T-helper 1 cell treated with Interleukin-12 subunit alpha and Interleukin-12 subunit beta and Interleukin-4 antibody, amounts not matched to agents 30 μg/mL and 1 μg/mL, for 36 hours (primary cell): ENCODE measurements around the gene LCP2.

Experiments
- H3K27ac Mint-ChIP-seq: one replicate; pipeline ENCODE4 v1.8.0; 2021; ENCODE audit warnings: mild to moderate bottlenecking, mixed read lengths
- H3K27me3 Mint-ChIP-seq: one replicate; pipeline ENCODE4 v1.8.0; 2021; ENCODE audit warnings: low read depth, mixed read lengths
- H3K36me3 Mint-ChIP-seq: one replicate; pipeline ENCODE4 v1.8.0; 2021; ENCODE audit warnings: low read depth, mixed read lengths
- H3K4me1 Mint-ChIP-seq: one replicate; pipeline ENCODE4 v1.8.0; 2021; ENCODE audit warnings: low read depth, mixed read lengths
- H3K4me3 Mint-ChIP-seq: one replicate; pipeline ENCODE4 v1.8.0; 2021; ENCODE audit warnings: mild to moderate bottlenecking, moderate library complexity, mixed read lengths
- H3K9me3 Mint-ChIP-seq: one replicate; pipeline ENCODE4 v1.8.0; 2021; ENCODE audit warnings: mixed read lengths

Gene LCP2

GRCh38 chr5:170283296-170283695 is 14.3 kb downstream of the LCP2 start:
- peak overlapping the region; percentile 79 for H3K27ac Mint-ChIP-seq
- H3K4me1 Mint-ChIP-seq: peaks cover 90% of the 10 kb centered on the region
- no peaks in the 10 kb centered on the region for H3K27me3 Mint-ChIP-seq
- H3K9me3 Mint-ChIP-seq: no peaks in the 10 kb centered on the region
- peaks cover 79% of the 10 kb centered on the region for H3K36me3 Mint-ChIP-seq
- H3K4me3 Mint-ChIP-seq: peak overlapping the region; percentile 43

GRCh38 chr5:170280011-170280493 is 17.5 kb downstream of the LCP2 start:
- H3K4me1 Mint-ChIP-seq: peaks cover 91% of the 10 kb centered on the region
- H3K4me3 Mint-ChIP-seq: peak overlapping the region; percentile 85
- peaks cover 74% of the 10 kb centered on the region for H3K36me3 Mint-ChIP-seq
- H3K9me3 Mint-ChIP-seq: no peaks in the 10 kb centered on the region
- H3K27me3 Mint-ChIP-seq: no peaks in the 10 kb centered on the region
- peak overlapping the region; percentile 98 for H3K27ac Mint-ChIP-seq

- Mint-ChIP-seq H3K9me3 (no peaks in the 10 kb centered on the region), H3K27ac (peak overlapping the region; percentile 98), H3K4me3 (peak overlapping the region; percentile 85), H3K36me3 (peaks cover 72% of the 10 kb centered on the region), H3K4me1 (peaks cover 89% of the 10 kb centered on the region), H3K27me3 (no peaks in the 10 kb centered on the region)
Observed at GRCh38 chr5:170279459-170279817, 18.1 kb downstream of the LCP2 start.

GRCh38 chr5:170278611-170279458 is 18.7 kb downstream of the LCP2 start:
- H3K27me3 Mint-ChIP-seq: no peaks in the 10 kb centered on the region
- H3K4me3 Mint-ChIP-seq: peak overlapping the region; percentile 85
- peaks cover 73% of the 10 kb centered on the region for H3K36me3 Mint-ChIP-seq
- peak overlapping the region; percentile 98 for H3K27ac Mint-ChIP-seq
- H3K9me3 Mint-ChIP-seq: no peaks in the 10 kb centered on the region
- peaks cover 92% of the 10 kb centered on the region for H3K4me1 Mint-ChIP-seq

- Mint-ChIP-seq H3K4me1 (peaks cover 92% of the 10 kb centered on the region), H3K27me3 (no peaks in the 10 kb centered on the region), H3K27ac (peak overlapping the region; percentile 92), H3K4me3 (peak overlapping the region; percentile 80), H3K36me3 (peaks cover 73% of the 10 kb centered on the region), H3K9me3 (no peaks in the 10 kb centered on the region)
Observed at GRCh38 chr5:170277867-170278281, 19.7 kb downstream of the LCP2 start.

- Mint-ChIP-seq H3K9me3 (no peaks in the 10 kb centered on the region), H3K4me3 (peak overlapping the region; percentile 80), H3K4me1 (peaks cover 86% of the 10 kb centered on the region), H3K27ac (peak overlapping the region; percentile 92), H3K36me3 (peaks cover 72% of the 10 kb centered on the region), H3K27me3 (no peaks in the 10 kb centered on the region)
Observed at GRCh38 chr5:170276140-170276539, 21.4 kb downstream of the LCP2 start.

- Mint-ChIP-seq H3K36me3 (peaks cover 77% of the 10 kb centered on the region), H3K27me3 (no peaks in the 10 kb centered on the region), H3K4me1 (peaks cover 88% of the 10 kb centered on the region), H3K9me3 (no peaks in the 10 kb centered on the region), H3K27ac (peak overlapping the region; percentile 92), H3K4me3 (peak overlapping the region; percentile 80)
Observed at GRCh38 chr5:170275376-170275994, 22.1 kb downstream of the LCP2 start.

GRCh38 chr5:170273968-170274710 is 23.4 kb downstream of the LCP2 start:
- Mint-ChIP-seq H3K4me1 (peaks cover 86% of the 10 kb centered on the region), H3K4me3 (peak overlapping the region; percentile 80), H3K27me3 (no peaks in the 10 kb centered on the region), H3K36me3 (peaks cover 78% of the 10 kb centered on the region), H3K9me3 (no peaks in the 10 kb centered on the region), H3K27ac (peak overlapping the region; percentile 92)

GRCh38 chr5:170270293-170271069 is 27.1 kb downstream of the LCP2 start:
- H3K9me3 Mint-ChIP-seq: no peaks in the 10 kb centered on the region
- H3K4me1 Mint-ChIP-seq: peaks cover 86% of the 10 kb centered on the region
- no peaks in the 10 kb centered on the region for H3K27me3 Mint-ChIP-seq
- H3K4me3 Mint-ChIP-seq: peak overlapping the region; percentile 56
- H3K36me3 Mint-ChIP-seq: peaks cover 89% of the 10 kb centered on the region
- H3K27ac Mint-ChIP-seq: peak overlapping the region; percentile 72

GRCh38 chr5:170269579-170269978 is 28.0 kb downstream of the LCP2 start:
- H3K27ac Mint-ChIP-seq: peak overlapping the region; percentile 94
- H3K4me1 Mint-ChIP-seq: peaks cover 81% of the 10 kb centered on the region
- no peaks in the 10 kb centered on the region for H3K9me3 Mint-ChIP-seq
- H3K36me3 Mint-ChIP-seq: peaks cover 83% of the 10 kb centered on the region
- peak overlapping the region; percentile 77 for H3K4me3 Mint-ChIP-seq
- H3K27me3 Mint-ChIP-seq: no peaks in the 10 kb centered on the region

- no peaks in the 10 kb centered on the region for H3K27me3 Mint-ChIP-seq
- H3K9me3 Mint-ChIP-seq: no peaks in the 10 kb centered on the region
- peak overlapping the region; percentile 77 for H3K4me3 Mint-ChIP-seq
- H3K36me3 Mint-ChIP-seq: peaks cover 82% of the 10 kb centered on the region
- peak overlapping the region; percentile 94 for H3K27ac Mint-ChIP-seq
- peaks cover 80% of the 10 kb centered on the region for H3K4me1 Mint-ChIP-seq
Observed at GRCh38 chr5:170268884-170269283, 28.7 kb downstream of the LCP2 start.

- Mint-ChIP-seq H3K27ac (peak overlapping the region; percentile 94), H3K4me3 (peak overlapping the region; percentile 77), H3K4me1 (peaks cover 80% of the 10 kb centered on the region), H3K27me3 (no peaks in the 10 kb centered on the region), H3K9me3 (no peaks in the 10 kb centered on the region), H3K36me3 (peaks cover 82% of the 10 kb centered on the region)
Observed at GRCh38 chr5:170268153-170268689, 29.4 kb downstream of the LCP2 start.

GRCh38 chr5:170267431-170268152 is 30.0 kb downstream of the LCP2 start:
- H3K4me1 Mint-ChIP-seq: peaks cover 80% of the 10 kb centered on the region

More at GRCh38 chr5:170267431-170268152, 30.0 kb downstream of the LCP2 start:
- H3K27me3 Mint-ChIP-seq: no peaks in the 10 kb centered on the region
- H3K27ac Mint-ChIP-seq: peak overlapping the region; percentile 92
- H3K9me3 Mint-ChIP-seq: no peaks in the 10 kb centered on the region
- H3K36me3 Mint-ChIP-seq: peaks cover 81% of the 10 kb centered on the region
- H3K4me3 Mint-ChIP-seq: peak overlapping the region; percentile 70
